Endothelial cell of umbilical vein (primary cell): ENCODE results near the gene FAM53A.

Source experiments
- CTCF ChIP-seq, 2 donors: IDR thresholded peaks; 1 replicate in 1 of 2; 2 replicates in 1 of 2; pipeline ENCODE4 v1.5.1; 2011; ENCODE audit warnings: low read length in 2 of 2, mild to moderate bottlenecking in 2 of 2, moderate library complexity in 2 of 2, control low read depth in 1 of 2, inconsistent platforms in 1 of 2, low read depth in 1 of 2; ENCODE audit not compliant: insufficient read depth in 1 of 2; ENCODE audit errors: extremely low read depth in 1 of 2
- EZH2 ChIP-seq: IDR thresholded peaks from 2 replicates; pipeline ENCODE4 v1.6.1; 2012; ENCODE audit warnings: borderline replicate concordance, low read depth, mild to moderate bottlenecking, moderate library complexity, low read length, inconsistent platforms; ENCODE audit not compliant: severe bottlenecking
- JUN ChIP-seq: IDR thresholded peaks from 2 replicates; pipeline ENCODE4 v1.6.1; 2011; ENCODE audit warnings: borderline replicate concordance, low read depth; ENCODE audit not compliant: insufficient read length, insufficient read depth
- MYC ChIP-seq: IDR thresholded peaks from one replicate; pipeline ENCODE4 v1.6.1; 2011; ENCODE audit warnings: mild to moderate bottlenecking, low read depth, low read length
- POLR2A ChIP-seq: IDR thresholded peaks from 2 replicates; pipeline ENCODE4 v1.6.1; 2012; ENCODE audit warnings: low read depth, mild to moderate bottlenecking, control low read depth, low read length

- TF ChIP-seq POLR2A (no peak), CTCF (IDR thresholded peaks at IDR 0.05; ENCODE audit: extremely low read depth in 1 of 2, insufficient read depth in 1 of 2, low read depth in 1 of 2, low read length in 2 of 2) (no peak), EZH2 (no peak), MYC (no peak), JUN (no peak)
Observed at GRCh38 chr4:1723131-1723801, 39.2 kb upstream of the FAM53A start.
